GM13977 (cell line): ENCODE data around the gene MLH3.

Experiments used
- DNase-seq: peaks from one replicate; pipeline ENCODE4 v3.0.0; 2012; ENCODE audit warnings: low spot score
- CTCF ChIP-seq: IDR thresholded peaks from 2 replicates; pipeline ENCODE4 v1.5.1; 2012; ENCODE audit warnings: mild to moderate bottlenecking, control low read depth; ENCODE audit not compliant: insufficient read depth; ENCODE audit errors: extremely low read depth, missing control alignments
- in situ Hi-C: fragments of 300-500 bp; cut with MboI; formaldehyde crosslinking; loops from one replicate; pipeline ENCODE4 v1.12.0; 2022; ENCODE audit warnings: low sequenced_read_pairs, low pct_unique_long_range_greater_than_20kb, mixed read lengths, inconsistent platforms; ENCODE audit not compliant: unreplicated experiment

MLH3 gene

GRCh38 chr14:74973003-74973653, 78.1 kb downstream of the MLH3 start:
- DNase-seq, result no peak
- in situ Hi-C loops, result no loop called here
- no peak for TF ChIP-seq CTCF

GRCh38 chr14:74968811-74969210, 82.5 kb downstream of the MLH3 start:
- no peak for TF ChIP-seq CTCF
- no peak for DNase-seq
- in situ Hi-C loops, result no loop called here

GRCh38 chr14:74965486-74966153, 85.6 kb downstream of the MLH3 start:
- no peak for TF ChIP-seq CTCF
- in situ Hi-C loops, result no loop called here
- DNase-seq, result no peak

GRCh38 chr14:74964787-74965485, 86.3 kb downstream of the MLH3 start:
- in situ Hi-C loops, result no loop called here
- no peak for DNase-seq
- TF ChIP-seq CTCF, result no peak
